Natural killer cell (primary cell): Measurements from ENCODE around the gene HOXC4. TPM values are rescaled to one million over a fixed set of nuclear protein-coding genes. Genes with fewer than 3 reads are reported as not detected.

ENCODE experiments used
- ATAC-seq, 3 donors: fragments of 150-1000 bp in 2 of 3; fragments of 200-7000 bp in 1 of 3; cut with Tn5 transposase; 1 replicate in 1 of 3; 2 replicates in 2 of 3; pipeline ENCODE4 v1.10.0; 2021; ENCODE audit warnings: mild to moderate bottlenecking in 2 of 3, moderate library complexity in 2 of 3
- DNase-seq, 2 donors: peaks; one replicate each; pipeline versions ENCODE4 v3.0.0 to v3.0.0-alpha.2; 2013 to 2021; ENCODE audit warnings: mixed read lengths in 1 of 2
- H3K27ac ChIP-seq: one replicate; pipeline ENCODE4 v1.5.1; 2013; ENCODE audit warnings: mild to moderate bottlenecking, low read length
- H3K27me3 ChIP-seq: one replicate; pipeline ENCODE4 v1.6.1; 2013; ENCODE audit warnings: low read length; ENCODE audit not compliant: control insufficient read depth, insufficient read depth
- H3K36me3 ChIP-seq: one replicate; pipeline ENCODE4 v1.6.1; 2013; ENCODE audit warnings: low read length; ENCODE audit not compliant: control insufficient read depth, insufficient read depth
- H3K4me1 ChIP-seq: one replicate; pipeline ENCODE4 v1.6.1; 2013; ENCODE audit warnings: low read length; ENCODE audit not compliant: control insufficient read depth, insufficient read depth
- H3K4me3 ChIP-seq: one replicate; pipeline ENCODE4 v1.5.1; 2013; ENCODE audit warnings: low read length
- H3K9me3 ChIP-seq: one replicate; pipeline ENCODE4 v1.6.1; 2013; ENCODE audit warnings: low read length; ENCODE audit not compliant: control insufficient read depth, insufficient read depth
- H3K27ac Mint-ChIP-seq, 2 donors: one replicate each; pipeline ENCODE4 v1.8.0; 2022; ENCODE audit warnings: mild to moderate bottlenecking in 2 of 2, mixed read lengths in 2 of 2, moderate library complexity in 1 of 2
- H3K27me3 Mint-ChIP-seq, 2 donors: one replicate each; pipeline ENCODE4 v1.8.0; 2022; ENCODE audit warnings: low read depth in 2 of 2, mixed read lengths in 2 of 2
- H3K36me3 Mint-ChIP-seq: one replicate; pipeline ENCODE4 v1.8.0; 2022; ENCODE audit warnings: mixed read lengths
- H3K4me1 Mint-ChIP-seq, 2 donors: one replicate each; pipeline ENCODE4 v1.8.0; 2022; ENCODE audit warnings: mixed read lengths in 2 of 2
- H3K4me3 Mint-ChIP-seq: one replicate; pipeline ENCODE4 v1.8.0; 2022; ENCODE audit warnings: mild to moderate bottlenecking, moderate library complexity, mixed read lengths
- H3K9me3 Mint-ChIP-seq, 2 donors: one replicate each; pipeline ENCODE4 v1.8.0; 2022; ENCODE audit warnings: mixed read lengths in 2 of 2
- CTCF ChIP-seq: fragments of 200-600 bp; IDR thresholded peaks from one replicate; pipeline ENCODE4 v1.8.0; 2022; ENCODE audit warnings: antibody characterized with exemption
- WGBS: methylation state at CpG from one replicate; pipeline ENCODE4 v1.1.7; 2013; ENCODE audit warnings: missing lambda C conversion rate; ENCODE audit not compliant: insufficient coverage; 5-methylcytosine and 5-hydroxymethylcytosine counted together
- intact Hi-C: fragments of 100-400 bp; cut with micrococcal nuclease; formaldehyde crosslinking; loops from one replicate; pipeline ENCODE4 v1.14.2; 2022
- total RNA-seq, 4 donors: library from RNA; stranded (reverse); fragments of 120-200 nt in 1 of 4; gene quantifications; one replicate each; pipeline versions ENCODE4 v1.2.3 to v1.2.4, GENCODE V29; 2013 to 2022

The HOXC4 gene
- total RNA-seq, 3 donors from 2014 or later (not counting 1 experiment from before 2014, with no cell fraction given) = 0.95 to 3.2 (median 1.8) TPM

GRCh38 chr12:54047160-54047963, 6.3 kb upstream of the HOXC4 start:
- H3K9me3 ChIP-seq = no peaks in the 10 kb centered on the region
- no peak for ATAC-seq
- Mint-ChIP-seq H3K9me3 (no peaks in the 10 kb centered on the region), H3K27me3 (peaks cover 93 to 98% of the 10 kb centered on the region in 2 donors), H3K4me1 (peaks cover 20 to 37% of the 10 kb centered on the region in 2 donors), H3K36me3 (no peaks in the 10 kb centered on the region), H3K4me3 (no peak overlapping the region), H3K27ac (no peak overlapping the region)
- no peak overlapping the region for H3K27ac ChIP-seq
- H3K36me3 ChIP-seq = no peaks in the 10 kb centered on the region
- peaks cover 88% of the 10 kb centered on the region for H3K27me3 ChIP-seq
- 11% methylated on average over 61 of the region's 61 CpGs for WGBS
- DNase-seq = peak in 1 of 2 donors; percentile 19
- intact Hi-C loops = no loop called here
- peaks cover 36% of the 10 kb centered on the region for H3K4me1 ChIP-seq
- no peak overlapping the region for H3K4me3 ChIP-seq
- no peak for TF ChIP-seq CTCF

GRCh38 chr12:54047964-54048303, 5.7 kb upstream of the HOXC4 start:
- TF ChIP-seq CTCF = no peak
- Histone ChIP-seq H3K4me1 (peaks cover 42% of the 10 kb centered on the region), H3K27me3 (peaks cover 88% of the 10 kb centered on the region), H3K27ac (no peak overlapping the region), H3K36me3 (no peaks in the 10 kb centered on the region), H3K9me3 (no peaks in the 10 kb centered on the region), H3K4me3 (no peak overlapping the region)
- no peak for ATAC-seq
- peaks cover 25 to 43% of the 10 kb centered on the region in 2 donors for H3K4me1 Mint-ChIP-seq
- no peak overlapping the region for H3K27ac Mint-ChIP-seq
- peaks cover 89 to 93% of the 10 kb centered on the region in 2 donors for H3K27me3 Mint-ChIP-seq
- no peaks in the 10 kb centered on the region for H3K36me3 Mint-ChIP-seq
- H3K4me3 Mint-ChIP-seq = no peak overlapping the region
- DNase-seq = no peak
- WGBS = 26% methylated on average over 6 of the region's 8 CpGs
- intact Hi-C loops = no loop called here
- H3K9me3 Mint-ChIP-seq = no peaks in the 10 kb centered on the region

GRCh38 chr12:54048406-54049093, 5.1 kb upstream of the HOXC4 start:
- DNase-seq = no peak
- Histone ChIP-seq H3K9me3 (no peaks in the 10 kb centered on the region), H3K27me3 (peaks cover 90% of the 10 kb centered on the region), H3K36me3 (no peaks in the 10 kb centered on the region), H3K4me1 (peaks cover 48% of the 10 kb centered on the region), H3K27ac (no peak overlapping the region), H3K4me3 (no peak overlapping the region)
- intact Hi-C loops = no loop called here
- no peak for TF ChIP-seq CTCF
- no peaks in the 10 kb centered on the region for H3K9me3 Mint-ChIP-seq
- H3K4me1 Mint-ChIP-seq = peaks cover 26 to 45% of the 10 kb centered on the region in 2 donors
- ATAC-seq = no peak
- H3K36me3 Mint-ChIP-seq = no peaks in the 10 kb centered on the region
- H3K4me3 Mint-ChIP-seq = no peak overlapping the region
- peaks cover 84 to 87% of the 10 kb centered on the region in 2 donors for H3K27me3 Mint-ChIP-seq
- 61% methylated on average over 3 of the region's 3 CpGs for WGBS
- no peak overlapping the region for H3K27ac Mint-ChIP-seq
